Right kidney (tissue), 1 donor: Measurements from ENCODE around the gene RIPK3.
"Not testable (repeated sequence)": the region's sequence is repeated elsewhere in the genome, so short reads cannot be mapped to it uniquely, and the experiment has no call there.

Experiments
- DNase-seq: peaks from one replicate; pipeline ENCODE4 v3.0.0-alpha.2; 2016

RIPK3 gene

DNA sequence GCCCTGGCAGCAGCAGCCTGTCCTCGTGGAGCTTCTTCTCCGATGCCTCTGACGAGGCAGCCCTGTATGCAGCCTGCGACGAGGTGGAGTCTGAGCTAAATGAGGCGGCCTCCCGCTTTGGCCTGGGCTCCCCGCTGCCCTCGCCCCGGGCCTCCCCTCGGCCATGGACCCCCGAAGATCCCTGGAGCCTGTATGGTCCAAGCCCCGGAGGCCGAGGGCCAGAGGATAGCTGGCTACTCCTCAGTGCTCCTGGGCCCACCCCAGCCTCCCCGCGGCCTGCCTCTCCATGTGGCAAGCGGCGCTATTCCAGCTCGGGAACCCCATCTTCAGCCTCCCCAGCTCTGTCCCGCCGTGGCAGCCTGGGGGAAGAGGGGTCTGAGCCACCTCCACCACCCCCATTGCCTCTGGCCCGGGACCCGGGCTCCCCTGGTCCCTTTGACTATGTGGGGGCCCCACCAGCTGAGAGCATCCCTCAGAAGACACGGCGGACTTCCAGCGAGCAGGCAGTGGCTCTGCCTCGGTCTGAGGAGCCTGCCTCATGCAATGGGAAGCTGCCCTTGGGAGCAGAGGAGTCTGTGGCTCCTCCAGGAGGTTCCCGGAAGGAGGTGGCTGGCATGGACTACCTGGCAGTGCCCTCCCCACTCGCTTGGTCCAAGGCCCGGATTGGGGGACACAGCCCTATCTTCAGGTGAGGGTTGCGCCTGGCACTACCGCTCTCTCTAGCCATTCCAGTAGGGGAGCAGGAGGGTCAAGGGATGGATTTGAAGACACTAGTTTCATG lies 30.3 kb upstream of the RIPK3 start:
- DNase-seq = no peak

DNA sequence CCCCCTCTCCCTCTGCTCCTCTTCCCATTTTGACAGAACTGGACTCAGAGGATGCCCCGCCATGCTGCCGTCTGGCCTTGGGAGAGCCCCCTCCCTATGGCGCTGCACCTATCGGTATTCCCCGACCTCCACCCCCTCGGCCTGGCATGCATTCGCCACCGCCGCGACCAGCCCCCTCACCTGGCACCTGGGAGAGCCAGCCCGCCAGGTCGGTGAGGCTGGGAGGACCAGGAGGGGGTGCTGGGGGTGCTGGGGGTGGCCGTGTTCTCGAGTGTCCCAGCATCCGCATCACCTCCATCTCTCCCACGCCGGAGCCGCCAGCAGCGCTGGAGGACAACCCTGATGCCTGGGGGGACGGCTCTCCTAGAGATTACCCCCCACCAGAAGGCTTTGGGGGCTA lies 29.7 kb upstream of the RIPK3 start:
- no peak for DNase-seq

DNA sequence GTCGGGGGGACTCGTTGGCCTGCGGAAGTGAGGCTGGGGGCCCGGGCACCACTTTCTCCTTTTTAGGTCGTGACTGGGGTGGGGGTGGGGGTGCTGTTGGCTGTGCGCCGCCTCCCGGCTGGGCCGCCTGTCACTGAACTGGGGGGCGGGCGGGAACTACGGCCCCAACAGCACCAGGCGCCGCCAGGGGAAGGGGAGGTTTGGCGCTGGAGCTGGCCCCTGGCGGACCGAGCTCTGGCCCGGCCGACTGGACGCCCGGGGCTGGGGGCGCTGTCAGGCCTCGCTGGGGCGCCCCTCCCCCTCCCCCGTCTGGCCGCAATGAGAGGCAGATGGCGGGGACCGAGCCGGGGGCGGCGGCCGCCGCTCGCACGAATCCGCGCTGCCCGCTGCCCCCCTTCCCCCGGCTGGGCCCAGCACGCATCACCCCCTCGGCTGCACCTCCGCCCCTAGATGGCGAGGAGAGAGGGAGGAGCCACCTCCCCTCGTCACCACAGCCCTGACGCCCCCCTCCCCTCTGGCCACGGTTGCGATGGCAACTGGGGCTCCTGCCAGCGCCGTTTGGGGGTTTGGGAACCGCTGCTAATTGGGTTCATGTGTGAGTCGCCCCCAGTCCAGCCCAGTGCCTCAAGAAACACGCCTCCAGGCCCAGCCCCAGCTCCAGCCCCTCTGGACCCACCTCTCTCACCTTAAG lies 28.9 kb upstream of the RIPK3 start:
- peak; percentile 82 for DNase-seq

DNA sequence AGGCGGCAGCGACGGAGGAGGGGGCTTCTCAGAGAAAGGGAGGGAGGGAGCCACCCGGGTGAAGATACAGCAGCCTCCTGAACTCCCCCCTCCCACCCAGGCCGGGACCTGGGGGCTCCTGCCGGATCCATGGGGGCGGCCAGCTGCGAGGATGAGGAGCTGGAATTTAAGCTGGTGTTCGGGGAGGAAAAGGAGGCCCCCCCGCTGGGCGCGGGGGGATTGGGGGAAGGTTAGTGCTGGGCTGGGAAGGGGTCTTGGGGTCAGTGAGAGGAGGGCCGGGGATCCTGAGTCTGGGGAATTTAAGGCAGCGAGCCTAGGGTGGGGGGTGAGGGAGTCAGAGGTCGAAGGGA lies 28.4 kb upstream of the RIPK3 start:
- DNase-seq = peak; percentile 71

DNA sequence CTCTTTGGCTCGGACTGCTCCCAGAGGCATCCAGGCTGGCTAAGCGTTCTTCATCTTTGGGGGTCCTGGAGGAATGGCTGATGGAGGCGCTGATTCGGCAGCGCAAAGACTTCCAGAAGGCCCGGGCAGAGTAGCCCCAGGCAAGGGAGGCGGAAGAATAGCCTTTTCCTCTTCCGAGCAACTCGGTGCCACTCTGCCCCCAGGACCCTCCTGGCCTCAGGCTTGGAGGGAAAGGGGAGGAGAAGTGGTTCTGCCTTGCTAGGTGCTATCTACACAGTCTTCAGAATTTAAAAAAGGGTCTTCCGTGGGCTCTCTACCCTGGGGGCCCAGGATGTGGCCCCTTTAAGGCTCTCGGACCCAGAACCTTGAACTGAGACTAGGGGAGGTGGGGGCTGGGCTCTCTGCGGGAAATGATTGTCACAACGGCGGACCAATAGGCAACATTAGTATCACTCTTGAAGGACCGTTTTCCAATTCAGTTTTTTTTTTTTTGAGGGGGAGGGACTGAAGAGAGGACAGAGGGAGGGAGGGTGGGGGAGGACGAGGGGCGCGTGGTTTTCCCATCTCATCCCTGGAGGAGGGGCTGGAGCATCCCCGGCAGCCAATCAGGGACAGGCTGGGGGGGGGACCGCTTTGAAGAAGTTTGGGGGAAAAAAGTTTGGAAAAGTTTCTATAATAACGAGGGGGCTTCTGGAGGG lies 27.9 kb upstream of the RIPK3 start, which contains the start of gene NFATC4:
TSS of gene NFATC4 (plus strand) at position 671 of the 698 bp plus-strand sequence. CDS start 157 bp downstream, outside the sequence.
- peak; percentile 95 for DNase-seq

DNA sequence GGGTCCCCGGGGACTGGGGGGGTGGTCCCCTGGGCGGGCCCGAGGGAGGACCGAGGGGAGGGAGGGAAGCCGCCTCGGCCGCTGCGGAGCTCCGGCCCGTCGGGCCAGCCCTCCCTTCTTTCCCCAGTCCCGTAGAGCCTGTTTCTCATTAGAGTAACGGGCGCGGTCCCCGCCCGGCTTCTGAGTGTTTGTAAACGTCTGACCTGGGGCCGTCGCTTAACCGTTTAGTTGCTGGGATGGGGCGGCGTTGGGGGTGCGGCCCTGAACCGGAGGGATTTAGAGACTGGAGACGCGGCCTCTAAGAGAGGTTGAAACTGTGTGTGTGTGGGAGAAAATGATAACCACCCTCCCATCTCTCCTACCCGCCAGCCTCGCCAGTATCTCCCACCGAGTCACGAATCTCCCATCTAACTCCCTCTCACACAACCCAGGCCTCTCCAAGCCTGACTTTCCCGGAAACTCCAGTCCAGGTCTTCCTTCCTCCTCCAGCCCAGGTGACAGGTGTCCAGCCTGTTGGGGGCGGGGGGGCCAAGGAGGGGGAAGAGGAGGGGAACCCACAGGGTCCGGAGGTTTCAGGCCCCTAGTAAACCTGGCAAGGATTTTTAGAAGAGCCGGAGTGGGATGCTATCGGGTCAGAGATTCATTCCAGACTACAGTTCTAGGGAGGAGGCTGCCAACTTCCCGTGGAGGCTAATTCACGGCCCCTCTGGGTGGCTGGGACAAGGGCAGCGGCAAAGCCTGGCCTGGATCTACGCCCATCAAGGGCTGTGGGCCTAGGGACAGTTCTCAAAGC lies 27.1 kb upstream of the RIPK3 start:
- DNase-seq = peak; percentile 97

DNA sequence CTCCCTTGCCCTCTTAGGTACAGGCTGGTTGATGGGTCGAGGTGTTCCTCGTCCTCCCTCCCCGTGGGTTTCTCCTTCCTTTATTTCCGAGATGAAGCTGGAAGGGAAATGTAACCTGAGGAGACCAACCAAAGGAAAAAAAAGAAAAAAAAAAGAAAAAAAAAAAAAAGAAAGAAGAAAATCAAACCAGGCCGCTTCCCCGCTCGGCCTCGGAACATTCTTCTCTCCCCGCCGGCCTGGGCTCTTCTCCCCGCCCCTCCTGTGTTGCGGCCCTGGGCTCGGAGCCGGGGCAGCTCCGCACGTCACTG lies 26.6 kb upstream of the RIPK3 start:
- DNase-seq = no peak

DNA sequence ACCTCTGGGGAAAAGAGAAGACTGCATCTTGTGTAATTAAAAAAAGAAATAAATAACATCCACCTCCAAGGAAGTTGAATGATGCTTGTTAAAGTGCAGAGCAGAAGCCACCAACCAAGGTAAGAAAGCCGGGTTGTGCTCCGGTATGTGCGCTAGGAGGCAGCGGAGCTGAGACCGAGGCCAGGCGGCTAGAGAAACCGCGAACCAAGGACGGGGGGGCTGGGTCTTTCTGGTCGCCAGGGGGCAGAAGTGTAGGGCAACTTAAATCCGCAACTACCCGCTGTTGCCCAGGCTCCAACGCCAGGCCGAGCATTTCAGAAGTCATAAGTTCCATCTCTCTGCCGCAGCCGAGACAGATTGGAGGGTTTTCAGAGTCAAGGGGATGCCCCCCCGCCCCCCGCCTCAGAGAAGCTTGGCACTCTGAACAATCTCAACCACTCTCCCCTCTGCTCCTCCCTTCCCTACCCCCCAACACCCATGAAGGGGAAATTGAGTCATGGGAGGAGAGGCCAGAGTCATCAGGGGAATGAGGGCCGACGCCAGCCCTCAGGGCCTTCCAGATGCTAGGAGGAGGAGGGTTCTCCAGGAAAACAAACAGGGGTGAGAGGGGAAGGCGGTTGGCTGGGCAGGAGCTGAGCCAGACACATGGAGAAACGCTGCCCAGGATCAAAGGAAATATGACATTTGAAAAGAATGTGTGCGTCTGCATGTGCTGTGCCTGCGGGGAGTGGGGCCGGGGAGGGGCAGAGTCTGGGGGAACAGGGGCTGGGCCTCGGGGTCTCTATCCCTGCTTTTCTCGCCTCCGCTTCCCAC lies 26.0 kb upstream of the RIPK3 start:
- peak; percentile 69 for DNase-seq

DNA sequence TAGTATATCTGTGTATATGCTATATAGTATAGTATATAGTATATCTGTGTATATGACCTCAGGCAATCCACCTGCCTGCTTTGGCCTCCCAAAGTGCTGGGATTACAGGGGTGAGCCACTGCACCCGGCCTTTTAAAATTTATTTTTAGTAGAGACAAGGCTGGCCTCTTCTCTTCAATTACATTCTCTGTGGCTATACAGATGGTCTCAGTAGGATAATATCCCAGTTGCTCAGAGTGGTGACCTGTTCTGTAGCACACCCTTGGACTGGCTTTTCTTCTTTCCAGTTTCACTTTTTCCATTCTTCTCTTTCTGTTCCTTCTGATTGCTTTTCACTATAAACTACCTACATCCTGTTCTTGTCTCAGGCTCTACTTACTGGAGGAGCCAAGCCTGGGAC lies 25.1 kb upstream of the RIPK3 start:
- no peak for DNase-seq

DNA sequence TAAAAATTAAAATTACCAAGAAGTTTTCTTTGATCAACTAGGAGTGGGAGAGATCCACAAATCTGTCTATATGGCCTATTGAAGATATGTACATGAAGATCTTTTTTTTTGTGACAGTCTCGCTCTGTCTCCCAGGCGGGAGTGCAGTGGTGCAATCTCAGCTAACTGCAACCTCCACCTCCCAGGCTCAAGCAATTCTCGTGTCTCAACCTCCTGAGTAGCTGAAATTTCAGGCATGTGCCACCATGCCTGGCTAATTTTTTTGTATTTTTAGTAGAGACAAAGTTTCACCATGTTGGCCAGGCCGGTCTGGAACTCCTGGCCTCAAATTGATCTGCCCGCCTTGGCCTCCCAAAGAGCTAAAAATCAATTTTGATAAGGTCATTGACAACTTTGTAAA lies 23.6 kb upstream of the RIPK3 start:
- no peak for DNase-seq

DNA sequence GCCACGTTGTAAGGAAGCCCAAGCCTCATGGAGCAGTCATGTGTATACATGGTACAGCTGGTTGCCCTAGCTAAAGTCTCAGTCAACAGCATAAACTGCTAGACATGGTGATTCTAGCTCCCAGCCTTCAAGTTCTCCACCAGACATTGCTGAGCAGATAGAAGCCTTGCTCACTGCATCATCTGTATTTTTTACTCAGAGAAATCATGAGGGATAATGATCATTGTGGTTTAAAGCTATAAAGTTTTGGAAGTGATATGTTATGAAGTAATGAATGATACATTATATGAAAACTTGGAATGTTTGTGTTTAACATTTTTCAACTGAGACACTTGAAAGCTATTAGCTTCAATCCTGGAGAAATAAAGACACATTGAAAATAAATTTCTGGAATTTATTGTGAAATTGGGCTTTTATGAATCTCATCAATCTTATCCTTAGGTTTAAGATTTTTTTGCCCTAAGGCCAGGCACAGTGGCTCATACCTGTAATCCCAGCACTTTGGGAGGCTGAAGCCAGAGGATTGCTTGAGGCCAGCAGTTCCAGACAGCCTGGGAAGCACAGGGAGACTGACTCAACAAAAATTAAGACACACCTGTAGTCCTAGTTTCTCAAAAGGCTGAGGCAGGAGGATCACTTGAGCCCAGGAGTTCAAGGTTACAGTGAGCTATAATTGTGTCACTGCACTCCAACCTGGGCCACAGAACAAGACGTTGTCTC lies 22.6 kb upstream of the RIPK3 start:
- DNase-seq = no peak

DNA sequence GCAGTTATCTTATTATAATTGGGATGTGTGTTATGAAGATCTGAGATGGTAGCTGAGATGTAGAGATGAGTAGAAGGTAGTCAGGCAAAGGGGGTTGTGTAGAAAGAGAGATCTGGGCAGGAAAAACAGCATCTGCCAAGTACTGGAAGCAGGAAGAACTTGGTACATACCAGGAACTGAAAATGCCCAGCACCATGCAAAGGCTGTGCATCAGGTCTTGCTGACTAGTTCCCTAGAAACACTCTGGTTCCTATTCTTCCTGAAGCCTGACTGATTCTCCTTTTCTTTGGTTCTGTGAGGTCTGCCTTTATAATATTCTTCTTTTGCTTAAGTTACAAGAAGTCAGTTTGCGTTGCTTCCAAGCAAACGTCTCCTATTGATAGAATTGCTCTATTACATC lies 21.5 kb upstream of the RIPK3 start:
- DNase-seq = no peak

DNA sequence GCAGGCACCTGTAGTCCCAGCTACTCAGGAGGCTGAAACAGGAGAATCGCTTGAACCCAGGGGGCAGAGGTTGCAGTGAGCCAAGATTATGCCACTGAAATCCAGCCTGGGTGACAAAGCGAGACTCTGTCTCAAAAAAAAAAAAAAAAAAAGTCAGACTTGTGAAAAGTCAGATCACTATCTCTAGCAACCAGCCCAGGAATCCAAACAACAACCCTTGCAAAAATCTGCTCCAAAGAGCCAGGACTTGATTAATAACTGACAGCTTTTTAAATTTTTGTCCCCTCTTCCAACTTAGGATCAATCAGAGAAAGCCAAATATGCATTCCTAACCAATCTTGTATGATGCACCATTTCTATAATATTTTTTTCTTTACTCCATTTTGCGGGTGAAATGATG lies 20.5 kb upstream of the RIPK3 start:
- DNase-seq = no peak

DNA sequence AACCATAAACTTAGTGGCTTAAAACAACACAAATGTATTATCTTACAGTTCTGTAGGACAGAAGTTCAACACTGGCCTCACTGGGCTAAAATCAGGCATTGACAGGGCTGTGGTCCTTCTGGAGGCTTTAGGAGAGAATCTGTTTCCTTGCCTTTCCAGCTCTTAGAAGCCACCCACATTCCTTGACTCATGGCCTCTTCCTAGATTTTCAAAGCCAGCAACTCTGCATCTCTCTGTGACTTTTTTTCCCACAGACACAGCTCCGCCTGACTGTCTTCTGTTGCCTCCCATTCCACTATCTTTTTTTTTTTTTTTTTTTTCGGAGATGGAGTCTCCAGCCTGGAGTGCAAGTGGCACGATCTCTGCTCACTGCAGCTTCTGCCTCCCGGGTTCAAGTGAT lies 16.4 kb upstream of the RIPK3 start:
- no peak for DNase-seq

DNA sequence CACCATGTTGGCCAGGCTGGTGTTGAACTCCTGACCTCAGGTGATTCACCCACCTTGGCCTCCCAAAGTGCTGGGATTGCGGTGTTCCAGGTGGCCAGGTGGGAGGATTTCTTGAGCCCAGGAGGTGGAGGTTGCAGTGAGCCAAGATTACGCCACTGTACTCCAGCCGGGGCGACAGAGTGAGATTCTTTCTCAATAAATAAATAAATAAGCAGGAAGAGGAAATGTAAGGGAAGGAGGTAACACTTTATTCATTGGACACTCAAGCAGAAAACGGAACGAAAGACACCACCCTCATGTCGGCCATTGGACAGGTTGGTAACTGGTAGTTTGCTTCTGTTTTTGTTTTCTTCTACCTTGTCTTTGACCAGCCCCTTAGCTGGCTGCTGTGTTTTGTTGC lies 15.2 kb upstream of the RIPK3 start:
- no peak for DNase-seq

DNA sequence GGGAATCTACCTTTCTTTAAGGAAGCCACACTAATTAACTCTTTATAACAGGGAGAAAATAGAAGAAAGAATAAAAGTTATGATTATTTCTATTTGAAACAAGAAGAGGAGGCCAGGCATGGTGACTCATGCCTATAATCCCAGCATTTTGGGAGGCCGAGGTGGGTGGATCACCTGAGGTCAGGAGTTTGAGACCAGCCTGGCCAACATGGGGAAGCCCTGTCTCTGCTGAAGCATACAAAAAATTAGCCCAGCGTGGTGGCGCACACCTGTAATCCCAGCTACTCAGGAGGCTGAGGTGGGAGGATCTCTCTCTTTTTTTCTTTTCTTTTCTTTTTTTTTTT lies 14.7 kb upstream of the RIPK3 start:
- not testable (repeated sequence) for DNase-seq

DNA sequence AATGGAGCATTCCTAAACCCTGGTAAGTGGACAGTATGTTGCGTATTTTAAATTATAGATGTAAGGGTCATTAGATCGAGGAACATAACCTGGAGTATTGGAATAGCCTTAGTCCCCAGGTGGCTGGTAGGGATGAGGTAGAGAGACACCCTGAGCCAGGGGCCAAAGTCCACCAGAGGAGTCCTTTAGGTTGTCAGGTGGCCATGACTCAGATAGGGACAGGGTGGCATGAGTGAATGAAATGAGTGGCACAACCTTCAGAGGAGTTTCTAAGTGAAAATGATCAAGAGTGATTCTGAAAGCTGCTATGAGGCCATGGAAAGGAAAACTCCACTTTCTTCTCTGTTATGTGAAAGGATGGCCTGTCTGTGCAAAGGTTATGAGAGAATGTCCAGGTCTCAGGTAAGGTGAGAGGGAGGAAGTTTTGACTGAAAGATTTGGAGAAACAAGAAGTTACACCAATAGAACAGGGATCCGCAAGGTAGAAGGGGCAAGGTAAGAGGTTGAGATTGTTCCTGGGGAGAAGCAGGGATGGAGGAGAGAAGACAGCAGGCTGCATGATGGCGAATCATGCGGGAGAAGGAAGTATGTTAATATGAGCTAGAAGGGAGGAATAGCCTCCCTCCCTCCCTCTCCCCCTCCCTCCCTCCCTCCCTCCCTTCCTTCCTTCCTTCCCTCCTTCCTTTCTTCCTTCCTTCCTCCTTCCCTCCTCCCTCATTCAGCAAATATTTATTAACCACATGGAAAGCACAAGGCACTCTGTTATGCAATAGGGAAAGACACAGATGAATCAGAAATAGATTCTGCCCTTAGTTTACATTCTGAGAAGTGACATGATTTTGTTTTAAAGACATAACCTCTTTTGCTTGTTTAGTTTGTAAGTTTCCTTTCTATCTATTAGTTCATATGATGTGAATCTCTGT lies 14.0 kb upstream of the RIPK3 start:
- DNase-seq = no peak

DNA sequence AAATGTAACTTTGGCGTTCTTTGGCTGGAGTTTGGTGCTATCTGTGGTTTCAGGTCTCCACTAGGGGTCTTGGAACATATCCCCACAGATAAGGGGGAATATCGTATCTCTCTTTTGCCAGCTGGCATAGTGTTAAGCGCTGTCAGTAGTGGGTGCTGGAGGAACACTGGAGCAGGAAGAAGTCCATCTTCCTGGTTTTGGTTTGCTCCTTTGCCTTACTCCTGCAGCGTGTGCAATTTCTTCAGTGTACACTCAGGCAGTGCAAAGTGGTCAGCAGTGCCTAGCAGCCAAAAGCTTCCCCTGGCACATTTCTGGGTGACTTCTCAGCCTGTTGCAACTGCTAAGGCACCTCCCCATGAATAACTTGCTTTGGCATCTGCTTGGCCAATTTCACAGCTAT lies 11.7 kb upstream of the RIPK3 start:
- DNase-seq = no peak

DNA sequence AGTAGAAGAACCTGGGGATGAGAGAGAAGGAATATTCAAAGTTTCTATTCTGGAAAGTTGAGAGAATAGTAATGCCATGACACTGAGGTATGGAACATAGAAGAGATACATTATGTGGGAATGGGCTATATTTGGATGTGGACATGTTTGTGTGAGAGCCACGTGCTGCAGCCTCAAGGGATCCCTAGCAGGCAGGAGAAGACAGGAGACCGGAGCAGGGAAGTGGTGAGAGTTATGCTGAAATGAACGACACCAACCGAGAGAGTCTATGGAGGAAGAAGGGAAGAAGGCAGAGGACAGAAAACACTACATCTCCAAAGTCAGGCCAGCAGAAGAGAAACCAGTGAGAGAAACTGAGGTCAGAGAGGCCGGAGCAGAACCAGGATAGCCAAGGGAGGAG lies 10.0 kb upstream of the RIPK3 start:
- DNase-seq = no peak

DNA sequence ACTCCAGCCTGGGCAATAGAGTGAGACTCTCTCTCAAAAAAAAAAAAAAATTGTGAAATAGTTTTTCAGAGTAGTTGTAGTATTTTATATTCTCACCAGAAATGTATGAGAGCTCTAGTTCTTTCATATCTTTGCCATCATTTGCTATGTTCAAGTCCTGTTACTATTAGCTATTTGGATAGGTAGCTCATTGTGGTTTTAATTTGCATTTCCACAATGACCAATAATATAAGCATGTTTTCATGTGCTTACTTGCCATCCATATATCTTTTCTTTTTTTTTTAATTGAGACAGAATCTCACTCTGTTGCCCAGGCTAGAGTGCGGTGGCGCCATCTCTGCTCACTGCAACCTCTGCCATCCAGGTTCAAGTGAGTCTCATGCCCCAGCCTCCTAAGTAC lies 8.4 kb upstream of the RIPK3 start:
- no peak for DNase-seq
